HFF-Myc (cell line): ENCODE measurements around the gene ITPKC.

Experiments used
- DNase-seq: peaks from one replicate; pipeline ENCODE4 v3.0.0-alpha.2; 2011; ENCODE audit warnings: low read depth; ENCODE audit errors: extremely low read depth
- H3K4me3 ChIP-seq: replicated peaks from 2 replicates; pipeline ENCODE4 v1.5.1; 2011; ENCODE audit warnings: low read depth, mild to moderate bottlenecking, control low read depth, low read length
- CTCF ChIP-seq: IDR thresholded peaks from 2 replicates; pipeline ENCODE4 v1.5.1; 2012; ENCODE audit warnings: mild to moderate bottlenecking, low read depth, low read length, control low read depth; ENCODE audit errors: missing control alignments

Gene ITPKC

GRCh38 chr19:40690050-40690692, 26.7 kb upstream of the ITPKC start, which contains the start of gene NUMBL:
Gene NUMBL (minus strand): TSS chr19:40690651. CDS start chr19:40690483, 168 bp downstream.
- no peak for DNase-seq
- no peak for TF ChIP-seq CTCF
- peak within 1 kb of the TSS; percentile 60 for H3K4me3 ChIP-seq

- peak; percentile 85 for DNase-seq
- no peak for TF ChIP-seq CTCF
- H3K4me3 ChIP-seq = peak overlapping the region; percentile 60
Measured at GRCh38 chr19:40690693-40691420, 26.1 kb upstream of the ITPKC start.

GRCh38 chr19:40691421-40692211, 25.3 kb upstream of the ITPKC start:
- H3K4me3 ChIP-seq = peak overlapping the region; percentile 60
- TF ChIP-seq CTCF = no peak
- DNase-seq = no peak

DNA sequence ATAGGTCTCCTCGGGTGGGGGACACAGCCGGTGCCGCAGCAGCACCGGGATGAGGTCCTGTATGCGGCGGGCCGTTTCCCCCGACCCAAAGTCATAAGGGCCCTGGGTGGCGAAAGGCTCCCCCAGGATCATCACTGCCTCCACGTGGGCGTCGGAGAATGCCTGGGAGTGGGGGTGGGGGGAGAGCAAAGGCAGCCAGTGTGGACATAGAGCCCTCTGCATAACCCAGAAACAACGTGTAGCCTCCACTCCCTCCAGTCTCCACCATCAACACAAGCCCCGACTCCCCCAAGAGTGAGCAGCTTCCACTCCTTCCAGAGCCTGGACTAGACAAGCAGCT, 24.7 kb upstream of the ITPKC start:
- H3K4me3 ChIP-seq = no peak overlapping the region
- no peak for DNase-seq
- no peak for TF ChIP-seq CTCF

DNA sequence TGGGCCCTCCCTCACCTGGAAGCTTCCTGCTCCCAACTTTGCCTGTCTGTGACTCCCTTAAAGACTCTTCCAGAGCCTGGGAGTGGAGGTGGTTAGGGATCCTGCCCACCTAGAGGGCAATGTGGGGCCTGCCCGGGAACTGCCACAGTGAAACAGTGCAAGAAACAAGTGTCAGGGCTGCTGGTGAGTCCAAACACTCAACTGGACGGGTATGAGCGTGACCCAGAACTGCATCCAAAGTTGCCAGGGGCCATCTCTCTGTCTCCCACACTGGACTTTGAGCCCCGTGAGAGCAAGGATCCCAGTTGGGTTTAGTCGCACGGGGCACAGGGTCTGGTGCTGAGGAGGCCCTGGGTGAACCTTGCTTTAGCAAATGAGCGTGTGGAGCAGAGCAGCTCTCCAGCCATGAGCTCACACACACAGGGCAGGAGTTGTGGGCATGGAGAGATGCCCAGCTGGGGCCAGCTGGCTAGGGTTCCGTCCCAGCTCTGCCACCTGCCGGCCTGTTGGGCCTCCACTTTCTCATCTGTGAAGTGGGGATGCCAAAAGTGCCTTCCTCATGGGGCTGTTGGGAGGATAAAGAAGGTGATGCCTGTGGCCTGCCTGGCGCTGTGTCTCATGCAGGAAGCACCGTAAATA, 23.6 kb upstream of the ITPKC start:
- DNase-seq = no peak
- no peak for TF ChIP-seq CTCF
- H3K4me3 ChIP-seq = no peak overlapping the region

DNA sequence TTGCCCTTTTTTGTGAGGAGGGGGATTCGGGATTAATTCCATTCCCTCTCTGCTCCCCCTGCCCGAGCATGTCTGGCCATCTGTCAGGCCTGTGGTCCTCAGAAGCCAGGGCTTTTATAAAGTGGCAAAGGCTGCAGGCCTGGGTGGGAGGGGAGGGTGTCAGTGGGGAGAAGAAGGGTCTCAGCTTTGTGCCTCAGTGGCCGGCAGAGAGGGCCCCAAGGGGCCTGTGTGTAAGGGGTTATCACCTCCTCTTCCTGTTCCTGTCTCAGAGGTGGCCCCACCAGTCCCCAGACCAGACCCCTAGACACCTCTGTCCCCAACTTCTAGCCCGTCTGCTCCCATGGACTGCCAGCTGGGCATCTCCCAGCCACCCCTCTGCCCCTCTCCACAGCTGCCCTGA, 23.0 kb upstream of the ITPKC start:
- no peak for DNase-seq
- no peak for TF ChIP-seq CTCF
- no peak overlapping the region for H3K4me3 ChIP-seq
